ENCODE results near the gene BORCS8. TPM values are rescaled to one million over a fixed set of nuclear protein-coding genes. Genes with fewer than 3 reads are reported as not detected.

Gene BORCS8
- total and polyA plus RNA-seq, 2 of the 13 experiments (the other 11 are each of a cell fraction or from before 2014, with no cell fraction given), result 9.6 to 13.3 TPM

DNA sequence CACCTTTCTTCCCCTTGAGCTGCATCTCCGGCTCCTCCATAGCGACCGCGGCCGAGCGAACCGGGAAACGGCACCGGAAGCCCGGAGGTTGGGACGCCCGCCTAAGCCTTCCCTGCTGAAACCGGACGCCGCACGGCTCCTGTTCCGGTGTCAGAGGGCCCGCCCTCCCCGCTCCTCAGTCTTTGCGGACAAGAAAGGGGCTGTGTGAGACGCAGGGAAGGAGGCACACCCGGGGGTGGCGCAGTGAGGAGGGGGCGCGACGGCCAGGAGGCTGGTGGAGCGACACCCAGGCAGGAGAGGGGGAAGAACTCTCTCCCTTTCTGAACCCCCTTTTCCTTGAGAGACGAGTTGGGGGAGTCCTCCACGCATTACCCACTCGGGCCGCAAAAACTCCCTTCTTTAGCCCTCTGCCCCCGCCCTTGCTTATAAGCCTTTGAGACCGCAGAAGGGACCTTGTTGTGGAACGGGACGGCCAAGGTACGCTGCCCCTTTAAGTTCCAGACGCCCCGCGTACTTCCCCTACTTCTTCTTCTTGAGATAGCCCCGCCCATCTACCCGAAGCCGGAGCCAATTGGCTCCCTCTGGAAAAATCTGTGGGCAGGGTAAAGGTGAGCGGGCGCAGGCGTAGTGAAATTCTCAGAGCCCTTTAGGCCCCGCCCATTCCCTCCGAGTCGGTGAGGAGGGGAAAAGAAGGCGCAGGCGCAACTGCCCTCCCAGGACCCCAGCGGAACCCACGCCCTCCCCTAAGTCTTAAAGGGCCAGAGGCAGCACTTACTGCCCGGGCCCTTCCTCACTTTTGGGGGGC is at the start of gene BORCS8, which contains the start of gene RFXANK (continued):
- peak; percentile 89; the same call in 1 of the 2 replicates for TF ChIP-seq ZNF556 (CRISPR knock-in tag; IDR thresholded peaks at IDR 0.05; ENCODE audit: borderline replicate concordance)
- TF ChIP-seq FOXM1 (CRISPR knock-in tag; IDR thresholded peaks at IDR 0.05), result no peak
- no peak for TF ChIP-seq SNAPC2 (CRISPR knock-in tag; IDR thresholded peaks at IDR 0.05)
- TF ChIP-seq ZNF484 (CRISPR knock-in tag; IDR thresholded peaks at IDR 0.05; ENCODE audit: borderline replicate concordance, low read depth), result 0 out of 2 replicates have a peak, but pooled peaks have one; percentile 49
- TF ChIP-seq ZNF234 (CRISPR knock-in tag; conservative IDR thresholded peaks at IDR 0.05), result no peak
- TF ChIP-seq NONO (IDR thresholded peaks at IDR 0.05), result no peak
- TF ChIP-seq NONO (CRISPR knock-in tag; conservative IDR thresholded peaks at IDR 0.05), result peak; percentile 80
- TF ChIP-seq MED13 (CRISPR knock-in tag; IDR thresholded peaks at IDR 0.05), result no peak
- 0 out of 2 replicates have a peak, but pooled peaks have one; percentile 13 for TF ChIP-seq ZSCAN9 (CRISPR knock-in tag; IDR thresholded peaks at IDR 0.05; ENCODE audit: borderline replicate concordance)
- peak; percentile 65; the same call in 1 of the 2 replicates for TF ChIP-seq DNMT1 (CRISPR knock-in tag; IDR thresholded peaks at IDR 0.05)
- TF ChIP-seq TARDBP (CRISPR knock-in tag; IDR thresholded peaks at IDR 0.05), result peak; percentile 61; the same call in 1 of the 2 replicates
- TF ChIP-seq ZNF30 (CRISPR knock-in tag; IDR thresholded peaks at IDR 0.05), result no peak
- TF ChIP-seq TMF1 (CRISPR knock-in tag; IDR thresholded peaks at IDR 0.05; ENCODE audit: low read depth), result 0 out of 2 replicates have a peak, but pooled peaks have one; percentile 31
- TF ChIP-seq SIN3A (IDR thresholded peaks at IDR 0.05; ENCODE audit: borderline replicate concordance, low read depth, low read length), result peak; percentile 92
- TF ChIP-seq, protein P1, sequence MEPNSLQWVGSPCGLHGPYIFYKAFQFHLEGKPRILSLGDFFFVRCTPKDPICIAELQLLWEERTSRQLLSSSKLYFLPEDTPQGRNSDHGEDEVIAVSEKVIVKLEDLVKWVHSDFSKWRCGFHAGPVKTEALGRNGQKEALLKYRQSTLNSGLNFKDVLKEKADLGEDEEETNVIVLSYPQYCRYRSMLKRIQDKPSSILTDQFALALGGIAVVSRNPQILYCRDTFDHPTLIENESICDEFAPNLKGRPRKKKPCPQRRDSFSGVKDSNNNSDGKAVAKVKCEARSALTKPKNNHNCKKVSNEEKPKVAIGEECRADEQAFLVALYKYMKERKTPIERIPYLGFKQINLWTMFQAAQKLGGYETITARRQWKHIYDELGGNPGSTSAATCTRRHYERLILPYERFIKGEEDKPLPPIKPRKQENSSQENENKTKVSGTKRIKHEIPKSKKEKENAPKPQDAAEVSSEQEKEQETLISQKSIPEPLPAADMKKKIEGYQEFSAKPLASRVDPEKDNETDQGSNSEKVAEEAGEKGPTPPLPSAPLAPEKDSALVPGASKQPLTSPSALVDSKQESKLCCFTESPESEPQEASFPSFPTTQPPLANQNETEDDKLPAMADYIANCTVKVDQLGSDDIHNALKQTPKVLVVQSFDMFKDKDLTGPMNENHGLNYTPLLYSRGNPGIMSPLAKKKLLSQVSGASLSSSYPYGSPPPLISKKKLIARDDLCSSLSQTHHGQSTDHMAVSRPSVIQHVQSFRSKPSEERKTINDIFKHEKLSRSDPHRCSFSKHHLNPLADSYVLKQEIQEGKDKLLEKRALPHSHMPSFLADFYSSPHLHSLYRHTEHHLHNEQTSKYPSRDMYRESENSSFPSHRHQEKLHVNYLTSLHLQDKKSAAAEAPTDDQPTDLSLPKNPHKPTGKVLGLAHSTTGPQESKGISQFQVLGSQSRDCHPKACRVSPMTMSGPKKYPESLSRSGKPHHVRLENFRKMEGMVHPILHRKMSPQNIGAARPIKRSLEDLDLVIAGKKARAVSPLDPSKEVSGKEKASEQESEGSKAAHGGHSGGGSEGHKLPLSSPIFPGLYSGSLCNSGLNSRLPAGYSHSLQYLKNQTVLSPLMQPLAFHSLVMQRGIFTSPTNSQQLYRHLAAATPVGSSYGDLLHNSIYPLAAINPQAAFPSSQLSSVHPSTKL (CRISPR knock-in tag; IDR thresholded peaks at IDR 0.05), result peak; percentile 40; the same call in 1 of the 2 replicates
- peak; percentile 81; the same call in 1 of the 2 replicates for TF ChIP-seq ZSCAN21 (CRISPR knock-in tag; IDR thresholded peaks at IDR 0.05; ENCODE audit: borderline replicate concordance)
- TF ChIP-seq ZNF615 (CRISPR knock-in tag; IDR thresholded peaks at IDR 0.05; ENCODE audit: borderline replicate concordance), result peak; percentile 14; the same call in 1 of the 2 replicates
- peak; percentile 84; the same call in 1 of the 2 replicates for TF ChIP-seq YEATS4 (CRISPR knock-in tag; IDR thresholded peaks at IDR 0.05; ENCODE audit: borderline replicate concordance)
- TF ChIP-seq, protein P2, sequence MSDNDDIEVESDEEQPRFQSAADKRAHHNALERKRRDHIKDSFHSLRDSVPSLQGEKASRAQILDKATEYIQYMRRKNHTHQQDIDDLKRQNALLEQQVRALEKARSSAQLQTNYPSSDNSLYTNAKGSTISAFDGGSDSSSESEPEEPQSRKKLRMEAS (IDR thresholded peaks at IDR 0.05), result peak; percentile 80
- TF ChIP-seq SETDB1 (CRISPR knock-in tag; IDR thresholded peaks at IDR 0.05; ENCODE audit: borderline replicate concordance), result no peak
- TF ChIP-seq SP4 (CRISPR knock-in tag; IDR thresholded peaks at IDR 0.05), result peak; percentile 86
- TF ChIP-seq HCFC1 (IDR thresholded peaks at IDR 0.05; ENCODE audit: low read depth, low read length), result peak; percentile 77
- 0 out of 2 replicates have a peak, but pooled peaks have one; percentile 86 for TF ChIP-seq GTF3A (CRISPR knock-in tag; conservative IDR thresholded peaks at IDR 0.05)
- TF ChIP-seq, protein P3, sequence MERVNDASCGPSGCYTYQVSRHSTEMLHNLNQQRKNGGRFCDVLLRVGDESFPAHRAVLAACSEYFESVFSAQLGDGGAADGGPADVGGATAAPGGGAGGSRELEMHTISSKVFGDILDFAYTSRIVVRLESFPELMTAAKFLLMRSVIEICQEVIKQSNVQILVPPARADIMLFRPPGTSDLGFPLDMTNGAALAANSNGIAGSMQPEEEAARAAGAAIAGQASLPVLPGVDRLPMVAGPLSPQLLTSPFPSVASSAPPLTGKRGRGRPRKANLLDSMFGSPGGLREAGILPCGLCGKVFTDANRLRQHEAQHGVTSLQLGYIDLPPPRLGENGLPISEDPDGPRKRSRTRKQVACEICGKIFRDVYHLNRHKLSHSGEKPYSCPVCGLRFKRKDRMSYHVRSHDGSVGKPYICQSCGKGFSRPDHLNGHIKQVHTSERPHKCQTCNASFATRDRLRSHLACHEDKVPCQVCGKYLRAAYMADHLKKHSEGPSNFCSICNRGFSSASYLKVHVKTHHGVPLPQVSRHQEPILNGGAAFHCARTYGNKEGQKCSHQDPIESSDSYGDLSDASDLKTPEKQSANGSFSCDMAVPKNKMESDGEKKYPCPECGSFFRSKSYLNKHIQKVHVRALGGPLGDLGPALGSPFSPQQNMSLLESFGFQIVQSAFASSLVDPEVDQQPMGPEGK (CRISPR knock-in tag; IDR thresholded peaks at IDR 0.05), result peak; percentile 69
- peak; percentile 92 for TF ChIP-seq SPEN (CRISPR knock-in tag; IDR thresholded peaks at IDR 0.05; ENCODE audit: low read depth)
